ENCODE results near the gene BMAL1. TPM values are rescaled to one million over a fixed set of nuclear protein-coding genes. Genes with fewer than 3 reads are reported as not detected.

The BMAL1 gene
- total and polyA plus RNA-seq, 2 donors (not counting 3 experiments of a cell fraction or from before 2014, with no cell fraction given): 5.8 to 10.1 TPM

GRCh38 chr11:13327421-13327820 lies 49.8 kb downstream of the BMAL1 start:
- no peaks in the 10 kb centered on the region for H4K20me1 ChIP-seq (replicated peaks; ENCODE audit: control insufficient read depth, extremely low read depth, insufficient read depth, low read length)
- POLR2A ChIA-PET: no interaction called here

More at GRCh38 chr11:13327421-13327820, 49.8 kb downstream of the BMAL1 start:
- Histone ChIP-seq H2AFZ (ENCODE audit: low read depth, low read length) (no peak overlapping the region), H3K27me3 (ENCODE audit: control insufficient read depth in 2 of 2, insufficient read depth in 2 of 2, low read length in 2 of 2) (no peaks in the 10 kb centered on the region), H3K36me3 (ENCODE audit: control insufficient read depth in 2 of 2, extremely low read depth in 1 of 2, insufficient read depth in 2 of 2, low read length in 2 of 2) (no peaks in the 10 kb centered on the region), H3K4me1 (ENCODE audit: control insufficient read depth, extremely low read depth, insufficient read depth, low read length) (peaks cover 3% of the 10 kb centered on the region), H3K79me2 (ENCODE audit: control insufficient read depth, insufficient read depth, low read length) (no peaks in the 10 kb centered on the region), H3K9me1 (replicated peaks; ENCODE audit: control insufficient read depth, extremely low read depth, insufficient read depth, low read length) (no peaks in the 10 kb centered on the region), H3K4me2 (ENCODE audit: insufficient read depth, low read length) (no peak overlapping the region), H3K4me3 (replicated peaks in 1 of 3; ENCODE audit: insufficient read depth in 1 of 3, low read depth in 1 of 3, low read length in 3 of 3) (no peak overlapping the region), H3K9ac (replicated peaks; ENCODE audit: extremely low read depth, insufficient read depth, low read length) (no peak overlapping the region), H3K9me3 (replicated peaks; ENCODE audit: control insufficient read depth, insufficient read depth, low read length) (no peaks in the 10 kb centered on the region), H3K27ac (ENCODE audit: insufficient read depth, low read depth, low read length) (no peak overlapping the region)
- TF ChIP-seq MYC (IDR thresholded peaks at IDR 0.05; ENCODE audit: low read depth, low read length) (no peak), POLR2A (IDR thresholded peaks at IDR 0.05; ENCODE audit: low read depth, low read length) (no peak), CTCF (IDR thresholded peaks at IDR 0.05; ENCODE audit: extremely low read depth in 1 of 2, insufficient read depth in 1 of 2, low read depth in 1 of 2, low read length in 2 of 2) (no peak), POLR2AphosphoS5 (IDR thresholded peaks at IDR 0.05; ENCODE audit: insufficient read depth, low read depth, low read length) (no peak), FOS (IDR thresholded peaks at IDR 0.05; ENCODE audit: borderline replicate concordance, insufficient read depth, low read length) (no peak), JUN (IDR thresholded peaks at IDR 0.05; ENCODE audit: borderline replicate concordance, insufficient read depth, insufficient read length, low read depth) (no peak), MAX (IDR thresholded peaks at IDR 0.05; ENCODE audit: insufficient read depth, insufficient read length) (no peak), GATA2 (IDR thresholded peaks at IDR 0.05; ENCODE audit: insufficient read depth, insufficient read length, low read depth, low read length) (no peak), EZH2 (IDR thresholded peaks at IDR 0.05; ENCODE audit: borderline replicate concordance, low read depth, low read length, severe bottlenecking) (no peak)
- no TSS peak for BruUV-seq (replicated peaks)
- FAIRE-seq: peak; percentile 66
- dilution Hi-C loops (cut with MboI; ENCODE audit: extremely low pct_ligation_motif_present, low sequenced_read_pairs): no loop called here
- intact Hi-C loops (cut with micrococcal nuclease): no loop called here
- no peak for DNase-seq (ENCODE audit: low read depth, low spot score)
- CTCF ChIA-PET: no interaction called here
